K562 (cell line): ENCODE results near the gene DUSP28. TPM values are rescaled to one million over a fixed set of nuclear protein-coding genes. Genes with fewer than 3 reads are reported as not detected.
A peak's percentile ranks its signal among the peaks of the same experiment; 100 is the strongest.

ENCODE experiments used
- ATAC-seq: fragments of 200-7000 bp; cut with Tn5 transposase; 3 replicates; pipeline ENCODE4 v1.9.1; 2020; ENCODE audit warnings: moderate library complexity
- BruUV-seq: library from RNA; stranded (reverse); fragments of 400-500 nt; replicated peaks from 2 replicates; lab custom pipeline; 2021; lab: Mats Ljungman, UMichigan
- CTCF ChIA-PET: fragments of 300-600 bp; formaldehyde crosslinking; extraction: SDS; loops from one replicate; lab custom pipeline; 2021; ENCODE audit warnings: low intra/inter-chr PET ratio; lab: Yijun Ruan, JAX
- POLR2A ChIA-PET: fragments of 300-600, 350-650 bp; sonication (Branson Sonifier 250); formaldehyde crosslinking; extraction: SDS; loops from one replicate; lab custom pipeline; 2021; ENCODE audit warnings: antibody characterized with exemption, inconsistent platforms; lab: Yijun Ruan, JAX
- DNase-seq, 4 experiments: peaks; one replicate each; pipeline versions ENCODE4 v3.0.0 to v3.0.0-alpha.2; 2011 to 2018; ENCODE audit warnings: low spot score in 3 of 4, mixed read lengths in 3 of 4; ENCODE audit errors: extremely low read depth in 1 of 4
- FAIRE-seq: peaks from 2 replicates; lab custom pipeline; 2011; peaks lifted over from hg19 to GRCh38; lab: Jason Lieb, UNC
- H2AFZ ChIP-seq: 2 replicates; pipeline ENCODE4 v1.6.0; 2011; ENCODE audit warnings: low read depth, low read length, control low read depth, inconsistent platforms
- H3K27ac ChIP-seq: fragments of 200-600 bp; 3 replicates; pipeline ENCODE4 v1.8.0; 2011; ENCODE audit warnings: low read depth, mild to moderate bottlenecking, control low read depth, inconsistent platforms, low read length, moderate library complexity, mixed read lengths; ENCODE audit errors: extremely low read depth
- H3K27me3 ChIP-seq, 2 experiments: fragments of 300-600 bp in 1 of 2; 2 replicates in 1 of 2; 3 replicates in 1 of 2; pipeline versions ENCODE4 v1.6.0 to v1.8.0; 2011; ENCODE audit warnings: inconsistent platforms in 2 of 2, low read length in 2 of 2, mild to moderate bottlenecking in 1 of 2, mixed read lengths in 1 of 2, moderate library complexity in 1 of 2; ENCODE audit not compliant: control insufficient read depth in 2 of 2, insufficient read depth in 2 of 2
- H3K36me3 ChIP-seq: fragments of 300-600 bp; 3 replicates; pipeline ENCODE4 v1.8.0; 2011; ENCODE audit warnings: mild to moderate bottlenecking, low read length, inconsistent platforms; ENCODE audit not compliant: control insufficient read depth, insufficient read depth
- H3K4me1 ChIP-seq, 2 experiments: fragments of 200-600 bp in 1 of 2; replicated peaks in 1 of 2; 2 replicates in 1 of 2; 3 replicates in 1 of 2; pipeline versions ENCODE4 v1.5.1 to v1.8.0; 2011; ENCODE audit warnings: inconsistent platforms in 2 of 2, low read length in 2 of 2, mild to moderate bottlenecking in 1 of 2, mixed read lengths in 1 of 2, moderate library complexity in 1 of 2; ENCODE audit not compliant: control insufficient read depth in 2 of 2, insufficient read depth in 2 of 2
- H3K4me2 ChIP-seq: 2 replicates; pipeline ENCODE4 v1.6.1; 2011; ENCODE audit warnings: low read length, control low read depth, inconsistent platforms, mixed read lengths; ENCODE audit not compliant: insufficient read depth
- H3K4me3 ChIP-seq: fragments of 200-600 bp; sonication (generic), shearing (Covaris generic); 2 replicates; pipeline ENCODE4 v1.5.1; 2016; ENCODE audit warnings: control low read depth, inconsistent platforms
- H3K79me2 ChIP-seq: fragments of 200-600 bp; 3 replicates; pipeline ENCODE4 v1.8.0; 2011; ENCODE audit warnings: low read length, inconsistent platforms; ENCODE audit not compliant: control insufficient read depth, insufficient read depth
- H3K9ac ChIP-seq, 2 experiments: 2 replicates each; pipeline versions ENCODE4 v1.6.0 to v1.6.1; 2011; ENCODE audit warnings: low read depth in 2 of 2, low read length in 2 of 2, control low read depth in 1 of 2, inconsistent platforms in 1 of 2, mild to moderate bottlenecking in 1 of 2, mixed read lengths in 1 of 2; ENCODE audit not compliant: insufficient read depth in 1 of 2
- H3K9me1 ChIP-seq: one replicate; pipeline ENCODE4 v1.6.0; 2011; ENCODE audit warnings: inconsistent platforms, mild to moderate bottlenecking, low read length, moderate library complexity; ENCODE audit not compliant: control insufficient read depth, insufficient read depth
- H3K9me3 ChIP-seq: replicated peaks from 2 replicates; pipeline ENCODE4 v1.5.1; 2011; ENCODE audit warnings: low read depth, low read length, inconsistent platforms; ENCODE audit not compliant: control insufficient read depth, insufficient read depth
- H4K20me1 ChIP-seq: replicated peaks from 2 replicates; pipeline ENCODE4 v1.6.1; 2011; ENCODE audit warnings: low read length, inconsistent platforms, mixed read lengths; ENCODE audit not compliant: control insufficient read depth, insufficient read depth
- RBFOX2 ChIP-seq: fragments of 200-400 bp; formaldehyde crosslinking; IDR thresholded peaks from 2 replicates; pipeline ENCODE4 v1.6.1; 2017; ENCODE audit warnings: low read depth, mild to moderate bottlenecking, low read length, moderate library complexity
- WGBS: fragments of 100-300 bp; shearing (Covaris generic); methylation state at CpG from one replicate; pipeline ENCODE4 v1.1.6; 2016; ENCODE audit warnings: low coverage, mixed read lengths; ENCODE audit not compliant: insufficient coverage; ENCODE audit errors: missing lambda C conversion rate; 5-methylcytosine and 5-hydroxymethylcytosine counted together
- in situ Hi-C: fragments of 300-500 bp; cut with MboI; formaldehyde crosslinking; loops from 4 replicates; pipeline ENCODE4 v1.15.0; 2018; ENCODE audit warnings: inconsistent platforms, mixed read lengths
- intact Hi-C: fragments of 100-400 bp; cut with micrococcal nuclease; formaldehyde crosslinking; loops from 2 replicates; pipeline ENCODE4 v1.14.2; 2022
- polyA plus RNA-seq, 8 experiments: library from polyadenylated mRNA; depleted of rRNA in 4 of 8; stranded (reverse) in 5 of 8; unstranded in 3 of 8; fragments of >200 nt; fragmentation: Nextera tagmentation in 2 of 8; fragmentation: Illumina TruSeq in 1 of 8; extraction: Ambion mirVana in 2 of 8; extraction: Trizol in 1 of 8; gene quantifications; 2 replicates each; pipeline versions ENCODE4 v1.2.1 to v1.2.3, GENCODE V29; 2011 to 2014; ENCODE audit warnings: inconsistent platforms in 1 of 8, missing spikeins in 1 of 8
- total RNA-seq, 7 experiments: library from RNA; depleted of rRNA in 6 of 7; stranded (reverse); fragments of >200 nt in 6 of 7; fragmentation: Illumina TruSeq in 2 of 7; extraction: Trizol in 2 of 7; gene quantifications; 2 replicates each; pipeline versions ENCODE4 v1.2.1 to v1.2.3, GENCODE V29; 2011 to 2021; ENCODE audit warnings: low replicate concordance in 1 of 7
- TF ChIP-seq, protein P1 (sequence below), 2 experiments: fragments of 250-450 bp in 1 of 2; fragments of 450-650 bp in 1 of 2; sonication (Bioruptor Pico) in 1 of 2; IDR thresholded peaks; 2 replicates each; pipeline versions ENCODE4 v1.6.1 to v1.8.0; 2016 to 2021; ENCODE audit warnings: mild to moderate bottlenecking in 2 of 2, moderate library complexity in 2 of 2, missing compliant biosample characterization in 1 of 2, missing genetic modification characterization in 1 of 2

DUSP28 gene
- total and polyA plus RNA-seq, 9 of the 15 experiments (the other 6 are each of a cell fraction or from before 2014, with no cell fraction given): 2.8 to 8.1 (median 4.2) TPM

DNA sequence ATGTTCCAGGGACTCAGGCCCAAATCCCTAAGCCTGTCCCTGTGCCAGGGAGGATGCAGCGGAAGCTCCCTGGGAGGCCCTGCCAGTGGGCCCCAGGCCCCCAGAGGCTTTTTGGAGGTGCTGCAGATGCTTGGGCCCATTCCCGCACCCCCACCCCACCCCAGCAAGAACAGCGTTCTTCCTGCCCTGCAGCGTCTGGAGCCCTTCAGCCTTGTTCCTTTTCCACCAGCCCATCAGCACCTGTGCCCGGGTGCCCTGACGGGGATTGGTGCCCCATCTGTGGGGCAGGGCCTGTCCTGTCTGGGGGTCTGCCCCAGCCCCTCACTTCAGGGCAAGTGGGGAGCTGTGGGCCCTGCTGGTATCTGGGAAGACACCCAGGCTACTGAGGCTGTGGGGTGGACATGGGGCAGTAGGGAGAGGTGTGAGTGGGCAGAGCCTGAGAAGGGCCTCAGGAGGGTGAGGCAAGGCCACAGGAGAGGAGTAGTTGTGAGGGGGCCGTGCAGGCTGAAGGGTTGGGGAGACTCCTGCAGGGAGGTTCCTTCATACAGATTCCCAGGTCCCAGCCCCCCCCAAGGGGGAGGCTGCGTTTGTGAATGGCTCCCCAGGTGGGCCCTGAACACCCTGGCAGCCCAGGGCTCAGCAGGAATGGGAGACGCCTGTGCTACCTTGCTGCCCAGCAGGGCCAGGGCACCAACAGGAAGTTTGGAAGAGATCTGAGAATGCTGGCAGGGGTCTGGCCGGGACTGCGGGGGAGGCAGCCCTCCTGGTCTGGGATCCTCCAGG, 10.6 kb downstream of the DUSP28 start:
- intact Hi-C loops (no loop called here), in situ Hi-C loops (no loop called here)
- H4K20me1 ChIP-seq: no peaks in the 10 kb centered on the region
- DNase-seq (no peak), FAIRE-seq (no peak), ATAC-seq (no peak)
- ChIA-PET POLR2A (interaction anchor here (1.4 kb wide), 1 partner anchor 9 kb away, joined by 8 read pairs; no protein-coding TSS in a partner anchor), CTCF (no interaction called here)
- 0 out of 2 replicates have a peak, but pooled peaks have one; percentile 29 for TF ChIP-seq RBFOX2
- TF ChIP-seq, protein P1, sequence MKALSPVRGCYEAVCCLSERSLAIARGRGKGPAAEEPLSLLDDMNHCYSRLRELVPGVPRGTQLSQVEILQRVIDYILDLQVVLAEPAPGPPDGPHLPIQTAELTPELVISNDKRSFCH (CRISPR knock-in tag; IDR thresholded peaks at IDR 0.05): no peak
- TF ChIP-seq, protein P1 (tag; IDR thresholded peaks at IDR 0.05): no peak
- H3K4me3 ChIP-seq: no peak overlapping the region
- H3K27ac ChIP-seq: no peak overlapping the region
- no peaks in the 10 kb centered on the region for H3K9me3 ChIP-seq
- H3K4me1 ChIP-seq: peaks cover 7 to 65% of the 10 kb centered on the region in 2 experiments; a peak in 4 of 5 replicates
- no peaks in the 10 kb centered on the region for H3K9me1 ChIP-seq
- H3K27me3 ChIP-seq: no peaks in the 10 kb centered on the region
- H3K79me2 ChIP-seq: peaks cover 44% of the 10 kb centered on the region
- peak overlapping the region in 1 of 2 experiments; percentile 89; a peak in 2 of 4 replicates for H3K9ac ChIP-seq
- no TSS peak for BruUV-seq
- H3K4me2 ChIP-seq: no peak overlapping the region
- WGBS: 90% methylated on average over 2 of the region's 11 CpGs
- H2AFZ ChIP-seq: no peak overlapping the region
- peaks cover 19% of the 10 kb centered on the region; the same call in 1 of the 3 replicates for H3K36me3 ChIP-seq
